ENCODE results near the gene GALNT13. TPM values are rescaled to one million over a fixed set of nuclear protein-coding genes. Genes with fewer than 3 reads are reported as not detected.

Gene GALNT13
- total and polyA plus RNA-seq, 2 of the 13 experiments (the other 11 are each of a cell fraction or from before 2014, with no cell fraction given): 1.3 to 5.0 TPM

DNA sequence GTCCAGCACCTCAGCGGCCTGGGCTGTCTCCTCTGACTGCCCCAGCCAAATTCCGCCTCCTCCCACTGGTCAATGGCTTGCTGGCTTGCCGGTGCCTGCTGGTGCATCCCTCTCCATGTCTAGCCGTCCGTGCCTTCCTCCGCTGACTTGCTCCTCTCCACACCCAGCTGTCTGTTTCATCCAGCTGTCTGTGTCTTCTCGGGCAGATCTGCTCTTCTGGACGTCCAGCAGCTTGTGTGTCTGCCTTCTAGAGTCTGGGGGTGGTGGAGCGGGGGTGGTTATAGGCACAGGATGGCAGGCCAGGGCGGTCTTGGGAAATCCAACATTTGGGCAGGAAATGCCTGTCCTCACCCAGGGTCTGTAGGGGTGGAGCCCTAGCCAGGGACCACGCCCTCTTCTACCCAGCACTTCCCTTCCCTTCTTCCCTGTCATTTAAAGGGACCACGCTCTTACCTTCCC is 369.2 kb downstream of the GALNT13 start (continued):
- TF ChIP-seq, protein P1, sequence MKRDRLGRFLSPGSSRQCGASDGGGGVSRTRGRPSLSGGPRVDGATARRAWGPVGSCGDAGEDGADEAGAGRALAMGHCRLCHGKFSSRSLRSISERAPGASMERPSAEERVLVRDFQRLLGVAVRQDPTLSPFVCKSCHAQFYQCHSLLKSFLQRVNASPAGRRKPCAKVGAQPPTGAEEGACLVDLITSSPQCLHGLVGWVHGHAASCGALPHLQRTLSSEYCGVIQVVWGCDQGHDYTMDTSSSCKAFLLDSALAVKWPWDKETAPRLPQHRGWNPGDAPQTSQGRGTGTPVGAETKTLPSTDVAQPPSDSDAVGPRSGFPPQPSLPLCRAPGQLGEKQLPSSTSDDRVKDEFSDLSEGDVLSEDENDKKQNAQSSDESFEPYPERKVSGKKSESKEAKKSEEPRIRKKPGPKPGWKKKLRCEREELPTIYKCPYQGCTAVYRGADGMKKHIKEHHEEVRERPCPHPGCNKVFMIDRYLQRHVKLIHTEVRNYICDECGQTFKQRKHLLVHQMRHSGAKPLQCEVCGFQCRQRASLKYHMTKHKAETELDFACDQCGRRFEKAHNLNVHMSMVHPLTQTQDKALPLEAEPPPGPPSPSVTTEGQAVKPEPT (CRISPR knock-in tag; IDR thresholded peaks at IDR 0.05; ENCODE audit: low read depth): no peak
- TF ChIP-seq ZNF782 (CRISPR knock-in tag; IDR thresholded peaks at IDR 0.05; ENCODE audit: borderline replicate concordance) (no peak), ZNF839 (CRISPR knock-in tag; IDR thresholded peaks at IDR 0.05; ENCODE audit: borderline replicate concordance) (no peak)

- 3% methylated on average over 7 of the region's 7 CpGs for WGBS (ENCODE audit: low lambda C conversion rate)
- no peaks in the 10 kb centered on the region for H3K9me3 ChIP-seq (ENCODE audit: low read length)
- ATAC-seq: no peak
- H3K4me2 ChIP-seq (ENCODE audit: low read depth, low read length): no peak overlapping the region
- no peaks in the 10 kb centered on the region for H3K79me2 ChIP-seq (ENCODE audit: insufficient read depth, low read length)
- no peaks in the 10 kb centered on the region for H3K4me1 ChIP-seq (ENCODE audit: insufficient read depth, low read length)
- TF ChIP-seq WIZ (CRISPR knock-in tag; IDR thresholded peaks at IDR 0.05): no peak
- no peak for TF ChIP-seq ZNF839 (CRISPR knock-in tag; IDR thresholded peaks at IDR 0.05; ENCODE audit: borderline replicate concordance)
- no peak for TF ChIP-seq ZNF776 (CRISPR knock-in tag; IDR thresholded peaks at IDR 0.05)
- TF ChIP-seq ZNF234 (CRISPR knock-in tag; conservative IDR thresholded peaks at IDR 0.05): no peak
- TF ChIP-seq HOMEZ (CRISPR knock-in tag; IDR thresholded peaks at IDR 0.05; ENCODE audit: low read depth): no peak
- TF ChIP-seq ZBTB7A (CRISPR knock-in tag; IDR thresholded peaks at IDR 0.05): no peak
- TF ChIP-seq KLF9 (CRISPR knock-in tag; IDR thresholded peaks at IDR 0.05; ENCODE audit: low read depth): no peak
- TF ChIP-seq ZBTB7B (CRISPR knock-in tag; IDR thresholded peaks at IDR 0.05): no peak
- no peak for TF ChIP-seq ZNF569 (CRISPR knock-in tag; IDR thresholded peaks at IDR 0.05; ENCODE audit: borderline replicate concordance)
- no peaks in the 10 kb centered on the region for H3K36me3 ChIP-seq (replicated peaks in 1 of 2; ENCODE audit: control insufficient read depth in 1 of 2, insufficient read depth in 2 of 2, low read length in 2 of 2)
- H3K4me3 ChIP-seq (replicated peaks in 1 of 3; ENCODE audit: insufficient read depth in 1 of 3, low read depth in 2 of 3, low read length in 3 of 3): no peak overlapping the region
- no peak for DNase-seq (ENCODE audit: low spot score)
- in situ Hi-C loops (cut with HindIII; ENCODE audit: extremely low pct_ligation_motif_present, low pct_unique_long_range_greater_than_20kb) (no loop called here), intact Hi-C loops (cut with micrococcal nuclease; ENCODE audit: unreplicated experiment) (loop anchor here (10.0 kb wide), 1 partner anchor 1412 kb away; no protein-coding TSS in a partner anchor)
- no peak overlapping the region for H2AFZ ChIP-seq (ENCODE audit: low read length)
- H3K27me3 ChIP-seq (ENCODE audit: control insufficient read depth in 1 of 2, insufficient read depth in 2 of 2, low read length in 2 of 2): no peaks in the 10 kb centered on the region
- no TSS peak for BruUV-seq (replicated peaks)
- POLR2A ChIA-PET: no interaction called here
- no peak overlapping the region for H3K9ac ChIP-seq (ENCODE audit: insufficient read depth, low read depth, low read length)
- CTCF ChIA-PET (ENCODE audit: low intra/inter-chr PET ratio, low total read pairs): no interaction called here
- no peak overlapping the region for H3K27ac ChIP-seq (ENCODE audit: extremely low read length, insufficient read depth, low read length)
- no peak for FAIRE-seq
- no peaks in the 10 kb centered on the region for H4K20me1 ChIP-seq (ENCODE audit: insufficient read depth, low read length)
Measured at GRCh38 chr2:154242687-154243086, 371.0 kb downstream of the GALNT13 start.
